Testis (tissue), 2 donors: ENCODE data around the gene DMBT1.

Experiments used
- POLR2A ChIP-seq: fragments of 450-650 bp; IDR thresholded peaks from one replicate; pipeline ENCODE4 v1.6.1; 2017; ENCODE audit warnings: antibody characterized with exemption, mild to moderate bottlenecking, moderate library complexity
- TF ChIP-seq, protein P1 (sequence below), 3 experiments: fragments of 450-650 bp in 2 of 3; fragments of 200-600 bp in 1 of 3; sonication (generic) in 1 of 3; IDR thresholded peaks; one replicate each; pipeline ENCODE4 v1.5.1; 2016 to 2019; ENCODE audit warnings: antibody characterized with exemption in 3 of 3, mild to moderate bottlenecking in 2 of 3, moderate library complexity in 1 of 3

DNA sequence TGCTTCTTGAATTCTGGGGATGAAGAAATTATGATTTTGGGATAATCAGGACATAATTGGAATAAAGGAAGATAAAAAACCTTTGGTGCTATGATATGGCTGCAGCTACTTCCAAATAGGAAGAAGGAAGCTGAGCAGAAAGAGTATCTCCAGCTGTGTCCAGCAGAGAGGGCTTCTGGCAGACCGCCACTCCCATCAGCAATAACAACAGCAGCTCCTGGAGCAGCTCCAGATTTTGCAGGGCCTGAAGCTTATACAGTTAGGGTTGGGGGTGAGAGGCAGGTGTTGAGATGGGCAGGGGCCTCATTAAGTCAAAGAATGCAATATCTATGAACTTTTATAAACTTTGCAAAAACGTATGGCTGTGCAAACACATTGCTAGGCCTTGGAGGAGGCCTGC is 76.8 kb downstream of the DMBT1 start:
- no peak for TF ChIP-seq POLR2A
- TF ChIP-seq, protein P1, sequence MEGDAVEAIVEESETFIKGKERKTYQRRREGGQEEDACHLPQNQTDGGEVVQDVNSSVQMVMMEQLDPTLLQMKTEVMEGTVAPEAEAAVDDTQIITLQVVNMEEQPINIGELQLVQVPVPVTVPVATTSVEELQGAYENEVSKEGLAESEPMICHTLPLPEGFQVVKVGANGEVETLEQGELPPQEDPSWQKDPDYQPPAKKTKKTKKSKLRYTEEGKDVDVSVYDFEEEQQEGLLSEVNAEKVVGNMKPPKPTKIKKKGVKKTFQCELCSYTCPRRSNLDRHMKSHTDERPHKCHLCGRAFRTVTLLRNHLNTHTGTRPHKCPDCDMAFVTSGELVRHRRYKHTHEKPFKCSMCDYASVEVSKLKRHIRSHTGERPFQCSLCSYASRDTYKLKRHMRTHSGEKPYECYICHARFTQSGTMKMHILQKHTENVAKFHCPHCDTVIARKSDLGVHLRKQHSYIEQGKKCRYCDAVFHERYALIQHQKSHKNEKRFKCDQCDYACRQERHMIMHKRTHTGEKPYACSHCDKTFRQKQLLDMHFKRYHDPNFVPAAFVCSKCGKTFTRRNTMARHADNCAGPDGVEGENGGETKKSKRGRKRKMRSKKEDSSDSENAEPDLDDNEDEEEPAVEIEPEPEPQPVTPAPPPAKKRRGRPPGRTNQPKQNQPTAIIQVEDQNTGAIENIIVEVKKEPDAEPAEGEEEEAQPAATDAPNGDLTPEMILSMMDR (IDR thresholded peaks at IDR 0.05) = no peak
